ENCODE results near the gene SNAP29. TPM values are rescaled to one million over a fixed set of nuclear protein-coding genes. Genes with fewer than 3 reads are reported as not detected.

SNAP29 gene
- total RNA-seq, 1 experiment from 2014 or later: 23.9 TPM

DNA sequence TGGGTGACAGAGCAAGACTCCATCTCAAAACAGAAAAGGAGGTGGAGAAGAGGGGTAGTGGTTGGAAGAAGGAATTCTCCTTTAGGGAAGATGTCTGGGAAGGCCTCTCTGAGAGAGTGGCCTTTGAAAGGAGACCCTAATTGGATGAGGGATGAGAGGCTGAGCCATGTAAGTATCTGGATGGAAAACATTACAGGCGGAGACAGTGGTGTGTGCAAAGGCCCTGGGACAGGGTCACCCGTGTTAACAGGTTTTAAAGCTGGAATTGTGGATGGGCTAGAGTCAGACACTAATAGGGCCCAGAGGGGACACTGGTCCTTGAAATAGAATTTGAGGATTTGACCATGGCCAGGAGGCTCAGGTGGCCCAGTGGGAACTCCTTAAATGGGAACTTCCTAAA, 10.4 kb downstream of the SNAP29 start:
- no peak overlapping the region for H3K27ac ChIP-seq (ENCODE audit: low read length)
- H3F3A ChIP-seq (ENCODE audit: low read length, unreplicated experiment): no peaks in the 10 kb centered on the region
- intact Hi-C loops (cut with micrococcal nuclease): no loop called here
- BruUV-seq (replicated peaks): no TSS peak
- H3K9ac ChIP-seq (ENCODE audit: low read length): no peak overlapping the region
- H3K4me2 ChIP-seq (ENCODE audit: low read length): no peak overlapping the region
- H3K4me1 ChIP-seq (ENCODE audit: insufficient read depth, low read length): peaks cover 4% of the 10 kb centered on the region
- H3K36me3 ChIP-seq (ENCODE audit: low read depth, low read length): no peaks in the 10 kb centered on the region; the same call in 1 of the 2 replicates
- ATAC-seq (no peak), DNase-seq (no peak)
- H2AFZ ChIP-seq (ENCODE audit: low read length): no peak overlapping the region
- TF ChIP-seq EZH2phosphoT487 (IDR thresholded peaks at IDR 0.05; ENCODE audit: borderline replicate concordance, low read length) (no peak), EZH2 (IDR thresholded peaks at IDR 0.05; ENCODE audit: low read length, unreplicated experiment) (no peak)
- TF ChIP-seq, protein P1, sequence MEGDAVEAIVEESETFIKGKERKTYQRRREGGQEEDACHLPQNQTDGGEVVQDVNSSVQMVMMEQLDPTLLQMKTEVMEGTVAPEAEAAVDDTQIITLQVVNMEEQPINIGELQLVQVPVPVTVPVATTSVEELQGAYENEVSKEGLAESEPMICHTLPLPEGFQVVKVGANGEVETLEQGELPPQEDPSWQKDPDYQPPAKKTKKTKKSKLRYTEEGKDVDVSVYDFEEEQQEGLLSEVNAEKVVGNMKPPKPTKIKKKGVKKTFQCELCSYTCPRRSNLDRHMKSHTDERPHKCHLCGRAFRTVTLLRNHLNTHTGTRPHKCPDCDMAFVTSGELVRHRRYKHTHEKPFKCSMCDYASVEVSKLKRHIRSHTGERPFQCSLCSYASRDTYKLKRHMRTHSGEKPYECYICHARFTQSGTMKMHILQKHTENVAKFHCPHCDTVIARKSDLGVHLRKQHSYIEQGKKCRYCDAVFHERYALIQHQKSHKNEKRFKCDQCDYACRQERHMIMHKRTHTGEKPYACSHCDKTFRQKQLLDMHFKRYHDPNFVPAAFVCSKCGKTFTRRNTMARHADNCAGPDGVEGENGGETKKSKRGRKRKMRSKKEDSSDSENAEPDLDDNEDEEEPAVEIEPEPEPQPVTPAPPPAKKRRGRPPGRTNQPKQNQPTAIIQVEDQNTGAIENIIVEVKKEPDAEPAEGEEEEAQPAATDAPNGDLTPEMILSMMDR (conservative IDR thresholded peaks at IDR 0.05; ENCODE audit: low read depth, low read length): no peak
- no peaks in the 10 kb centered on the region for H4K20me1 ChIP-seq (ENCODE audit: low read length)
- POLR2A ChIA-PET (ENCODE audit: unreplicated experiment): no interaction called here
- no peaks in the 10 kb centered on the region for H3K27me3 ChIP-seq (ENCODE audit: low read length)
- no peaks in the 10 kb centered on the region for H3K9me3 ChIP-seq (ENCODE audit: low read length)
- no peak overlapping the region for H3K4me3 ChIP-seq (ENCODE audit: low read length)
- CTCF ChIA-PET: no interaction called here
- peaks cover 3% of the 10 kb centered on the region; the same call in 1 of the 2 replicates for H3K79me2 ChIP-seq (ENCODE audit: low read length)
- no peaks in the 10 kb centered on the region for H3K9me2 ChIP-seq (replicated peaks; ENCODE audit: low read length)

DNA sequence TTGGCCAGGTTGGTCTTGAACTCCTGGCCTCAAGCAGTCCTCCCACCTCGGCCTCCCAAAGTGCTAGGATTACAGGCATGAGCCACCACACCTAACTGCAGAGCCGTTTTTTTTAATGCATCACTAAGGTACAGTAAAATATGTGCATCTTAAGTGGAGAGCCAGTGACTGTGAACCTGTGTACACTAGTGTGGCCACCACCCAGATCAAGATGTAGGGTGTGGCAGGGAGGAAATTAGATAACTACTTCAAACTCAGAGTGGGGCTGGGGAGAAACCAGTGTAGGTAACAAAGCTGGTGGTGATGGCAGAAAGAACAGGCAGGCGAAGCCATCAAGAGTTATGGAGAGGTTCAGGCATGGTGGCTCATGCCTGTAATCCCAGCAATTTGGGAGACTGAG, 14.4 kb downstream of the SNAP29 start:
- no peaks in the 10 kb centered on the region for H3K9me3 ChIP-seq (ENCODE audit: low read length)
- H3K27me3 ChIP-seq (ENCODE audit: low read length): no peaks in the 10 kb centered on the region
- no peaks in the 10 kb centered on the region for H3K4me1 ChIP-seq (ENCODE audit: insufficient read depth, low read length)
- no peak overlapping the region for H3K27ac ChIP-seq (ENCODE audit: low read length)
- H3K4me2 ChIP-seq (ENCODE audit: low read length): no peak overlapping the region
- CTCF ChIA-PET: no interaction called here
- no TSS peak for BruUV-seq (replicated peaks)
- H3K36me3 ChIP-seq (ENCODE audit: low read depth, low read length): no peaks in the 10 kb centered on the region; the same call in 1 of the 2 replicates
- no peaks in the 10 kb centered on the region for H4K20me1 ChIP-seq (ENCODE audit: low read length)
- POLR2A ChIA-PET (ENCODE audit: unreplicated experiment): no interaction called here
- H3K4me3 ChIP-seq (ENCODE audit: low read length): no peak overlapping the region
- DNase-seq (no peak), ATAC-seq (no peak)
- no peak overlapping the region for H2AFZ ChIP-seq (ENCODE audit: low read length)
- H3K9me2 ChIP-seq (replicated peaks; ENCODE audit: low read length): no peaks in the 10 kb centered on the region
- no peak overlapping the region for H3K9ac ChIP-seq (ENCODE audit: low read length)
- no peaks in the 10 kb centered on the region for H3F3A ChIP-seq (ENCODE audit: low read length, unreplicated experiment)
- TF ChIP-seq EZH2 (IDR thresholded peaks at IDR 0.05; ENCODE audit: low read length, unreplicated experiment): no peak
- TF ChIP-seq EZH2phosphoT487 (IDR thresholded peaks at IDR 0.05; ENCODE audit: borderline replicate concordance, low read length): no peak
- TF ChIP-seq, protein P1 (conservative IDR thresholded peaks at IDR 0.05; ENCODE audit: low read depth, low read length): no peak
- intact Hi-C loops (cut with micrococcal nuclease): no loop called here
- no peaks in the 10 kb centered on the region for H3K79me2 ChIP-seq (ENCODE audit: low read length)

GRCh38 chr22:20875296-20875695, 16.5 kb downstream of the SNAP29 start:
- DNase-seq (no peak), ATAC-seq (no peak)
- H4K20me1 ChIP-seq (ENCODE audit: low read length): no peaks in the 10 kb centered on the region
- no peaks in the 10 kb centered on the region for H3K9me2 ChIP-seq (replicated peaks; ENCODE audit: low read length)
- intact Hi-C loops (cut with micrococcal nuclease): no loop called here
- TF ChIP-seq, protein P1 (conservative IDR thresholded peaks at IDR 0.05; ENCODE audit: low read depth, low read length): no peak
- TF ChIP-seq EZH2phosphoT487 (IDR thresholded peaks at IDR 0.05; ENCODE audit: borderline replicate concordance, low read length) (no peak), EZH2 (IDR thresholded peaks at IDR 0.05; ENCODE audit: low read length, unreplicated experiment) (no peak)
- H3K79me2 ChIP-seq (ENCODE audit: low read length): no peaks in the 10 kb centered on the region
- no TSS peak for BruUV-seq (replicated peaks)
- no peaks in the 10 kb centered on the region for H3K9me3 ChIP-seq (ENCODE audit: low read length)
- H3F3A ChIP-seq (ENCODE audit: low read length, unreplicated experiment): no peaks in the 10 kb centered on the region
- no peak overlapping the region for H2AFZ ChIP-seq (ENCODE audit: low read length)
- no peaks in the 10 kb centered on the region for H3K27me3 ChIP-seq (ENCODE audit: low read length)
- ChIA-PET POLR2A (ENCODE audit: unreplicated experiment) (no interaction called here), CTCF (no interaction called here)
- no peak overlapping the region for H3K4me2 ChIP-seq (ENCODE audit: low read length)
- no peaks in the 10 kb centered on the region; the same call in 1 of the 2 replicates for H3K36me3 ChIP-seq (ENCODE audit: low read depth, low read length)
- no peaks in the 10 kb centered on the region for H3K4me1 ChIP-seq (ENCODE audit: insufficient read depth, low read length)
- no peak overlapping the region for H3K4me3 ChIP-seq (ENCODE audit: low read length)
- no peak overlapping the region for H3K27ac ChIP-seq (ENCODE audit: low read length)
- no peak overlapping the region for H3K9ac ChIP-seq (ENCODE audit: low read length)

All from PC-3 (cell line).